T-helper 9 cell (primary cell): Measurements from ENCODE around the gene LANCL1.
"Not testable (repeated sequence)": the region's sequence is repeated elsewhere in the genome, so short reads cannot be mapped to it uniquely, and the experiment has no call there.

Experiments
- DNase-seq: peaks from one replicate; pipeline ENCODE4 v3.0.0-alpha.2; 2020

The LANCL1 gene

DNA sequence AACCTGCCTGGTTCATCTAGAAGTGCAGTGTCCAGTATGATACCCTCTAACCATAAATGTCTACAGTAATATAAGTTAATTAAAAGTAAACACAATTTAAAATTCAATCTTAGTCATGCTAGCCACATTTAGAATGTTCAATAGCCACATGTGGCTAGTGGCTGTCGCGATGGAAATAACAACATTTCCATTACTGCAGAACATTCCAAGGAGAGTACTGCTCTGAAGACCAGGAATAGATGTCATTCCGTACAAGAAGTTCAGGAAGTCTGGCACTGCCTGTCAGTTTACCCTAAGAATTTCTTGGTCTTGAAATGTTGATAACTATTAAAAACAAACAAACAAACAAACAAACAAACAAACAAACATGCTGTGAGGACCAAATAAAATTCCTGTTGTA lies 17.2 kb downstream of the LANCL1 start:
- DNase-seq, result no peak

DNA sequence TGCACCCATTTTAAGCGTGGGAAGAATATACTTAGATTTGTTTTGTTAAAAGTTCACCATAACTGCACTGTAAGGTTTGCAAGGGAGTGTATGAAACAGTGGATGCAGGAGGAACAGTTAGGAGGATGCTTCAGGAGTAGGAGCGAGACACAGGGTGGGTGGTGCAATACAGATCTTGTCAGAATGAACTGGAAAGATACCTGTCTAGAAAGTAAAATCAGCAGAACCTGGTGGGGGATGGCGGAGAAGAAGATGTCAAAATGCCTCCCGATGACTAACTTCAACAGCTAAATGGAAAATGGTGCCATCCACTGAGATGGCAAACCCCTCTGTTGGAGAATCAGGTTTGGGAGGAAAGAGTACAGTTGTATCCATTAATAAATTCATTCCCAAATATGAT lies 18.2 kb downstream of the LANCL1 start:
- DNase-seq, result no peak

DNA sequence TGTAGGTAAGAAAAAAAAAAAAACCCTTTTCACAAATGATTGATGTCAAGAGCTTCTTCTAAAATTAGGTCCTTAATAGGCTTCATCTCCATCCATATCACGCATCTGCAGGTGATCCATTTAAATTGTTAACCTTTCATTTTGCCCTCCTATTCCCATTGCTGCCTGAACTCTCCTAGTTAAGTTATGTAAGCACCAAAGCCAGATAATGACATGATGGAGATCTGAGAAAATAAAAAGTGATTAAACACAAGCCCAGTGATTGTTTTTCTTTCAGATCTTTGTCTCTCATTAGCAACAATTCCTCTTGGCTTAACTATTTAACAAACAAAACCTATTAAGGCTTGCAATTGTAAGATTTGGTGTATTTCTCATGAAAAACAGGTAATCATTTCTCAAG lies 20.0 kb downstream of the LANCL1 start:
- no peak for DNase-seq

DNA sequence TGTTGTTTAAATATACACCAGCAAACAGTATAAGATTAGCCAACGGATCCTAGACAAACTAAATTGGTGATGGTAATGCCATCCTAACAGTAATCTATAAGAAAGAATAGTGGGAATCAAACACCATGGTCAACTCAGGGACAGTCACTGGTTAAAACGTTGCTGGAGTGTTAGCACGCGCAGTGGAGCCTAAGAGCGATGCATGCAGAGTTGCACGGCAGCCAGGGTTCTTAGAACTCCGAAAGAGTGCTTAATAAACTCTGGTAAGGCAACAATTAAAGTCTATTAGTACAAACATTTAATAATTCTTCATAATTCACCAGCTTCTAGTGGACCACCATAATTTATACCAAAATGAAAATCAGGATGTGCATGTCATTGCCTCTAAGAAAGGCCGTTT lies 22.2 kb downstream of the LANCL1 start:
- DNase-seq, result no peak

DNA sequence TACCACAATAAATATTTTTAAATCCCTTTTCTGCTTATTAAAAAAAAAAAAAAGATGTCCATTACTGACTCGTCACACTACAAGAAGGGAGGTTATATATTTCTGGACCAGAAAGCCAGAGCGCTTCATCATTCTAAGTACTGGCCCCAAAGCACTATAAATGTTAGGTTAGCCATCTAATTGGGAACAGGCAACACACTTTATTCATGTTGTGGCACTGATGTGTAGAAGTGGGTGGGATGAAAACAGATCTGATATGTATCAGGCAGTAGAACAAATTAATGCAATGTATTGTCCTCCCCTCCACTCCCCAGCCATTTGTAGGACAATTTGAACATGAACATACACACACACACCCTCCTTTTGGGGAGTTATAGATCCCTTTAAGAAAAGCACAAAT lies 24.4 kb downstream of the LANCL1 start:
- no peak for DNase-seq

DNA sequence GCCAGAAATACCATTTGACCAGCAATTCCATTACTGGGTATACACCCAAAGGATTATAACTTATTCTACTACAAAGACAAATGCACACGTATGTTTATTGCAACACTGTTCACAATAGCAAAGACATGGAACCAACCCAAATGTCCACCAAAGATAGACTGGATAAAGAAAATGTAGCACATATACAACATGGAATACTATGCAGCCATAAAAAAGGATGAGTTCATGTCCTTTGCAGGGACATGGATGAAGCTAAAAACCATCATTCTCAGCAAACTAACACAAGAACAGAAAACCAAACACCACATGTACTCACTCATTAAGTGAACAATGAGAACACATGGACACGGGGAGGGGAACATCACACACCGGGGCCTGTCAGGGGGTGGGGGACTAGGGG lies 25.6 kb downstream of the LANCL1 start:
- not testable (repeated sequence) for DNase-seq

DNA sequence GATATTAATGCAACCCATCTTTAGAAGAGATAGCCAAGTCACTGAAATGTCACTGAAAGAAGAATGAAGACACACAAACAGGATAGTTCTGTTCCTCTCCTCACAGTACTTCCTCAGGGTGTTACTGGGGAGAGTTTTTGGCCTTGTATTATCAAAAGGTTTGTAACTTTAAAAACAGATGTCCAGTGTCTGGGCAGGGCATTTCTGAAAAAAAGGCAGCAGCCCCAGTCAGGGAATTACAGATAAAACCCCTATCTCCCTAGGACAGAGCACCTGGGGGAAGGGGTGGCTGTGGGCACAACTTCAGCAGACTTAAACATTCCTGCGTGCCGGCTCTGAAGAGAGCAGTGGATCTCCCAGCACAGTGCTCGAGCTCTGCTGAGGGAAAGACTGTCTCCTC lies 30.8 kb downstream of the LANCL1 start:
- no peak for DNase-seq

DNA sequence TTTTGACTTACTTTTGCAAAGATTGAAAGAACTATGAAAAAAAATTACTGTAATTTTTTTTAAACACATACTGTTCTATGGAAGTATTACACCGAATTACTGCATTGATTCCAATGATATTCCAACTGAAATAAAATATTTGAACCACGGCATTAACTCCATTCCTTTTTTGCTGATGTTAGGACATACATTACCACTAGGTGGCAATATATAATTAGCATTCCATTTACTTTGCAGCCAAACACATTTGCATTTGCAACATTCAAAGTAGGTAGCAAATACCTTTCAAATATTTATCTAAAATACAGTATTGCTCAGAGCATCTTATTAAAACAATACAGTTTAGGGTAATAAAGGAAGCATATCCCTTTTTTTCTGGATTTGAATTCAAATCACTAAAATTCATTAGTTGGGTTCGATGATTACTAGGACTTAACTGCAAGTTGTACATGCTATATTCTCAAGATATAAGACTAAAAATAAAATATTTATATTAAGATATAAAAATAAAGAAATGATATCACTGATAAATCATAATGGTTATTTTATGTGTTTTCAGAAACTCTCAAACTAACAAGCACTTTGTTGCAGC lies 31.3 kb downstream of the LANCL1 start:
- no peak for DNase-seq

DNA sequence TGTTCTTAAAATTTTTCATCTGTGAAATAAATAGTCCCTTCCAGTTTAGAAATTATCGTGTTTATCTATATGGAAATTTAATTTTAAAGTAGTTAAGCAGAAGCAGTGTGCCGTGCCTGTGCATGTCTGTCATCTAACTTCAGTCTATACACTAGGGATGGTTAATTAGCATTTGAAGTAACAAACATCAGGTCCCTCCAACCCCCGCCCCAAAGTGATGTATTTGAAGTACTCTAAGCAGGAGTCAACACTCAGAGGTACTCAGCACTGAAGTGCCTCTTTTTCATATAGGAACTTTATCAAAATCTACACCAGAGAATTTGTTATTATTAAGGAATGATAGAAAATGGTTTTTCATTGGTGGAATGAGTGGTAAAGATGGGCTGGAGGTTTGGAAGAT lies 33.0 kb downstream of the LANCL1 start:
- no peak for DNase-seq

DNA sequence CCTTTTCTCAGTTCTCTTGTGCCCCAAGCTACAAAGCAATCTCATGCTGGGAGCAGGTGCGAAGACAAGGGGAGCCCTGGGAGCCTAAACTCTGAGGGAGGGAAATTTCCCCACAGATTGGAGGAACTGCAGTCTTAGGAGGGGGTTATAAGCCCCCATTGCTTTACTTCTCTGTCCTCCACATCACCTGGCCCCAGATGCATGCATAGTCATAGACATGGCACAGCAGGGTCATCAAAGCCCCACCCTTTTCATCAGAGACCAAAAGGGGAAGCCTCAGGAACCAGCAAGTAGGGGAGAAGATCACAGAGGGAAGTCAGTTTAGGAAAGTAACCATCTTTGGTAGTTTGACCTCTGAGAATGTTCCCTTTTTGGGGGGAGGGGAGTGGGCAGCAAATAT lies 33.7 kb downstream of the LANCL1 start:
- DNase-seq, result no peak

DNA sequence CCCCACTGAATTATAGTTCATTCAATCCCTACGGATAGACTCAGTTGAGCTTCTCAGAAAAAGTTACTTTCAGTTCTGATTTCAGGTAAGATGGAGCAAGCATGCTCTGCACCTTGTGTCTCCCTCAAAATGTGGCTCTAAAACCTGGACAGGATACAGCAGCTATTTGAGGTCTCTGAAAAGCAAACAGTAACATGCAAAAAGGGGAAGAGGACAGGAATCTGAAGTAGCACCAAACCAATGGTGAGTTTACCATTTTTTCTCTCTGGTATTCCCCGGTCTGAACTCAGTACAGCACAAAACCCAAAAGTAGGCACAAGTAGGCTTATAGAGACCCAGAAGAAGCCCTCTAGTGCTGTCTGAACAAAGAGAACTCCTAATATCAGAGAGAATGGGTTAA lies 34.1 kb downstream of the LANCL1 start:
- DNase-seq, result no peak

DNA sequence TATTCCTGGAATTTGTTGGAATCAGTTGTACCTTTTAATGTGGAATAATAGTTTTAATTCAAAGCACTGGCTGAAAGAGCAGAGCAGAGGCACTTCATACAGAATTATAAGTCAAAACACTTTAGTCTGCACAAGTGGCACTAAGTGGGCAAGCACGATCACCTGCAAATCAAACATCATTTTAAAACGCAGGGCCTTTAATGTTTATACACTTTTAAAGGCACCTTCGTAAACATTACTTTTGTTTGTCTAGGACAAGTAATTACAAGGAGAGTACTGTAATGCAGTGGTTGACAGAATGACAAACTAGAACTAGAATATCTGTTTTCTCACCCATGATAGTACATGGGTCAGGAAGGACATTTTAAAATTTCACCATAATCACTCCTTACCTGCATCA lies 36.4 kb downstream of the LANCL1 start:
- no peak for DNase-seq

DNA sequence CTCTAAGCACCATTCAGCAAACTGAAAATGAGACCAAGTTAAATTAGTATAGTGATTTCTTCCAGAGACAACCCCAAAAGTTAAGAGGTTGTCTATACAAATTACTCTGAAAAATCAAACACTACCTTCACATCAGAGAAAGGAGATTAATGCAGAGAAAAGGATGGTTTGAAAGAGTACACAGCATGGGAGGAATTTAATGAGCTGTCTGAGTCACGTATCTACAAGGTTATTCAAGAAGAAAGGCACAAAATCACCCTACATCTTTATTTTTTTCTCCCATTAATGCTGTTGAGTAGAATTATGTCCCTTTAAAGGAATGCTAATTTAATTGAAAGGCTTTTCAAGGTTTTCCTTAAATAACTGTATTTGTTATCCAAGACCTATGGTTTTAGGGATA lies 41.1 kb downstream of the LANCL1 start:
- DNase-seq, result no peak

DNA sequence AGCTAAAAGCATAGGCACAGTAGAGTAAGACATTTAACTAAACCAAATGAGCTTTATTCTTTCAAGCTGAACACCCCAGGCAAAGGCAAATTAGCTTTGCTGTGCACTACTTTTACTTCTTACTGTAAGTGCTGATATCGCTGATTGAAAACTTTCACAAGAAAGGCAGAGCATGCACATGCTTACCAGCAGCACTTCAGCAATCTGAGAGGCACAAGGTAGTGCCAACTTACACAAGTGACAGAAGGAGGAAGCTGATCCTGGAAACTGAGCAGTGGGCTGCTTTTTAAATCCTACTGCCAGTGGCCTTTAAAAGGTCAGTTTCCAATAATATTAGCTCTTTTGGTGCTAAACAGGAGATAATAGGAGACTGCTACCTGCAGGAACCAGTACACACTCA lies 43.9 kb downstream of the LANCL1 start:
- no peak for DNase-seq

DNA sequence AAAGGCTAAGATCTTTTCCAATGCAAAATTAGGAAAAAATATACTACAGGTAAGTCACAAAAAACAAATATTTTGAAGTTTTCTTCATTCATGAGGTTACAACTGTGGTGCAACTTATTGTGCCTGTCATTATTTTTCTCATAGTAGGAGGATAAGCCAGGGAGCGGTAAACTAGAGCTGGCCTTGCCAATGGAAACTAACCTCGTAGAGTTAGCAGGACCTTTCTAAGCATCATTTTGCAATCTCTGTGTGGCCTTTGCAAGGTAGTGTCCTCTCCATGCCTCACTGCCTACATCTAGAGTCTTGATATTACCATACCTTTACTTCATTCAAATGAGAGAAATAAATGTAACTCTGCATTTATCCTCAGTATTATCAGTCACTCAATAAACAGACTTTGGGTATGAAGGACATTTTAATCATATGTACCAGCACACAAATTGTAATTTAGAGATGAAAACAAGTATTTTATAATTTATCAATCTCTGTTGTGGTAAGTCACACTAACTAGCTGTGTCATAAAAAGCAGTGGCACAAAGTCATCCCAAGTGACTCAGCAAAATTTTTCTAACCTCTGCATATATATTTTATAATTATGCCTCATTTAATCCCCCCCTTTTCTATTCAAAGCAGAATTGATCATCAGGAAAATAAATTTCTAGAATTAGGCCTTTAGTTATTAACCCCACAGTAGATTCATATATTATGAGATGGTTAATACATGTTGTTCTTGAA lies 47.0 kb downstream of the LANCL1 start:
- DNase-seq, result no peak

DNA sequence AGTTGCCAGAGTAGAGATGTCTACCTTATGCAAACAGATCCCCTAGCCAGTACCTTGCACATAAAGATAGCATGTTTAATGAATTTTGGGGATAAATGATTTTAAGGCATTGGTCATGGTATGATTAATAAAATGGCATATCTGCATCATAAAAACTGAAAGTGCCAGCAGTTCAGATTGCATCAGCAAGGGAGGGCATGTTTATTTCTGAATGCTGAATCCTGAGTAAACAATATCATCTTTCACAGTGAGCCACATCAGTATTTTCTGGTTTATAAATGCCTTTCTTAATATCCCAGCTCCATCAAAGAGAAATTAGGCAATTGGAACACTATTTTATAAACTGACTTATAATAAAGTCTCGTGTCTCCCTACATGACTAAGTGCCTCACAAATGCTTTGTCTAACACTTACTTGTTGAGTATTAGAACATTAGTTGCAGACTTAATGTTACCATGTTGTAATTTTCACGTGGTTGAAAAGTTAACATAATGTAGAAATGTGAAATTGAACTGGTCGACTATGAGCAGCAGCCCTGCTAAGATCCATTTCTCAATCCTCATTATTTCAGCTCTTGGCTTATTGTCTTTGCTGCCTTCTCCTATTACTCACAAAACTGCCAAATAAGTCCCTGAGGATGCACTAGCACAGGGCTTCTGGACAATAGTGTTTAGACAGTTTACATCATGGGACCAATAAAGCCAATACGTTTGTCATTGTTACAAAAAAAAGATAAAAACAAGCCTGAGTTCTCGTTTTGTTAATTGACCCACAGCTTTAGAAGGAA lies 48.0 kb downstream of the LANCL1 start:
- DNase-seq, result no peak

DNA sequence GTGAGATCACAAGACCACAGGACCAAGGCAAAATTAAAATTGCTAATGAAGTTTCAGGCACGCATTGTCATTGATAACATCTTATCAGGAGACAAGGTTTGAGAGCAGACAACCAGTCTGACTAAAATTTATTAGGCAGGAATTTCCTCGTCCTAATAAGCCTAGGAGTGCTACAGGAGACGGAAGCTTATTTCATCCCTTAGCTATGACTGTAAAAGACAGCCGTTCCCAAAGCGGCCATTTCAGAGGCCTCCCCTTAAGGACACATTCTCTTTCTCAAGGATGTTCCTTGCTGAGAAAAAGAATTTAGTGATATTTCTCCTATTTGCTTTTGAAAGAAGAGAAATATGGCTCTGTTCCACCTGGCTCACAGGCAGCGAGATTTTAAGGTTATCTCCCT lies 49.2 kb downstream of the LANCL1 start:
- DNase-seq, result not testable (repeated sequence)

DNA sequence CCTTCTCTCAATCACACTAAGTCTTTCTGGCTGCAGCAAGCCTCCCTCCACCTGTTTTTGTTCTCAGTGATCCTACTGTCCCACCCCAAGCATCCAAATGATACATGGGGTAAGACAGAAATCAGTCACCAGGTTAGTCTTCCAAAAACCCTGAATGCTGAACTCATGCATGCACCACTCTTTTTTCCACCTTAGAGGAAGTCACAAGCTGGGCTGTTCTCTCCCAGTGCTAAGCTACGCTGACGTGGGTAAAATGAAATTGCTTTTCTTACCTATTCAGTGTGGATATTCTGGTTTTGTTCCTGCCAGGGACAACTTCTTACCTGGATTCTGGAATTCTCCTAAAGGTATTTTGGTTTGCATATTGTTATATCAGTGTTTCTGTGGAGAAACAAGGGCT lies 54.2 kb downstream of the LANCL1 start:
- DNase-seq, result no peak

DNA sequence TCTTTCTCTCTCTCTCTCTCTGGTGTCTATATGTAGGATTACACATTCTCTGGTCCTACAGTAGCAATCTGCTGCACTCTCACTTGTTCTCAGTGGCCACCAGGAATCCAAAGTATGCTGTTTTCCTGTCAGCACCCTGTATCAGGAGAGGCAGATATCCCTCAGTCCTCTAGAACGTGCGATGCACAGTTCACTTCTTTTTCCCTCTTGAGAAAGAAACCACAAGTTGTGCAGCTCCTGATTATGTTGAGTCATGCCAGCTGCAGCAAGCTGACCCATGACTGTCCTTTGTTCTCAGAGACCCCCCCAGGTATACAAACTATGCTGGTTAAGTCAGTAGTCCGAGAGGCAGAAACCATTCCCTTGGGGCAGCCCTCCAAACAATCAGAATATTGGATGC lies 54.6 kb downstream of the LANCL1 start:
- no peak for DNase-seq

DNA sequence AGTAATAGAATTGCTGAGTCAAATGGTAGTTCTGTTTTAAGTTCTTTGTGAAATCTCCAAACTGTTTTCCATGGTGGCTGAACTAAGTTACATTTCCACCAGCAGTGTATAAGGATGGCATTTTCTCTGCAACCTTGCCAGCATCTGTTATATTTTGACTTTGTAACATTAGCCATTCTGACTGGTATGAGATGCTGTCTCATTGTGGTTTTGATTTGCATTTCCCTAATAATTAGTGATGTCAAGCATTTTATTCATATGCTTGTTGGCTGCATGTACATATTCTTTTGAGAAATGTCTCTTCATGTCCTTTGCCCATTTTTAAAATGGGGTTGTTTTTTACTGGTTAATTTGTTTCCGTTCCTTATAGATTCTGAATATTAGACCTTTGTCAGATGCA lies 63.9 kb downstream of the LANCL1 start:
- DNase-seq, result no peak

DNA sequence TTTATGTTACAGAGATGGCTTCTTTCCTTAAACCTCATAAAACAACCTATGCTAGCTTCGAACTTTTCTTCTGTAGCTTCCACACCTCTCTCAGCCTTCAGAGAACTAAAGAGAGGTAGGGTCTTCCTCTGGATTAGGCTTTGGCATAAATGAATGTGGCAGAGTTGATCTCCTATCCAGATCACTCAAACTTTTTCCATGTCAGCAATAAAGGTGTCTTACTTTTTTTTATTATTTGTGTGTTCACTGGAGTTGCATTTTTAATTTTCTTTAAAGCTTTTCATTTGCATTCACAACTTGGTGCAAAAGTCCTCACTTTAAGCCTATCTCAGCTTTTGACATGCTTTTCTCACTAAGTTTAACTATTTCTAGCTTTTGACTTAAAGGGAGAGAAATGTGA lies 66.0 kb downstream of the LANCL1 start:
- DNase-seq, result no peak

DNA sequence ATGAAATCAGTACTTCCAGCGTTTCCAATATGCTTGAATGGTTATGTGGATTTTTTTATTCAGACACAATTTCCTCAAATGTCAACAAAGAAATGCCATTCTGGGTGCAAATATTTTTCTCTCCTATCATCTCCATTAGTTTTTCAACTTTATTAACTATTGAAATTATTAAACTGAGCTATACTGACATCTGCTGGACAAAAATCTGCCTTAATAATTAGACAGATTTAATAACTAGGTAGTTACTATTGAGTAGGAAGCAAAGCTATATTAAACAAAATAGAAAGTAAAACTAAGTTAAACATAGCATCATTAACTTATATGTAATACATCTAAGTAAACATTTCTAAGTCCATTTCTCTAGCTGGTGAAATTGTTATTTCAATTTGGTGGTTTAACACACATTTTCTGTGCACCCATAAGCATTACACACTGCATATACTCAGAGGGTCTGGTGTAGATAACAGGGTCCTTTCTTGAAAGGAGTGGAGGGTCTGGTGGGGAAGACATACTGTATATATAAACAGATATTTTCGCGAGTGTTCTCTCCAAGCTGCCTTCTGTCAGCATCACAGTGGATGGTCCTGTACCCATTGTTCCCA lies 77.0 kb downstream of the LANCL1 start:
- DNase-seq, result no peak

DNA sequence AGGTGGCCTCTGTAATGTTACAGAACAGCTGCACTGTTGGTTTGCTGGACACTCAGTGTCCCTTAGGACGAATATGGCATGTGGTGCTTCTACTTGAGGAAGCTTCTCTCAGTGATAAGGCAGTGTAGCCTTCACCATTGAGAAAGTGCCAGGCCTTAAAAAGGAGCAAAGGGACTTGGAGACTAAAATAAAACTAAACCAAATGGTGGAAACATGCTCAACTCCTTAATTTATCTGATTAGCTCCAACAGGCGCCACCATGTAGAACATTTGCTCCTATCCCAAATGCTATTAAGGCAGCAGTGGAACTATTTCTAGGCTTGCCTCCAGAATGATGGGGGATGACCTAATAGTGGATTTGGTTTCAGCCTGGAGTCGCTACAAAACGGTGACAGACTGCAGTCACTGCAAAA lies 84.1 kb downstream of the LANCL1 start:
- no peak for DNase-seq

DNA sequence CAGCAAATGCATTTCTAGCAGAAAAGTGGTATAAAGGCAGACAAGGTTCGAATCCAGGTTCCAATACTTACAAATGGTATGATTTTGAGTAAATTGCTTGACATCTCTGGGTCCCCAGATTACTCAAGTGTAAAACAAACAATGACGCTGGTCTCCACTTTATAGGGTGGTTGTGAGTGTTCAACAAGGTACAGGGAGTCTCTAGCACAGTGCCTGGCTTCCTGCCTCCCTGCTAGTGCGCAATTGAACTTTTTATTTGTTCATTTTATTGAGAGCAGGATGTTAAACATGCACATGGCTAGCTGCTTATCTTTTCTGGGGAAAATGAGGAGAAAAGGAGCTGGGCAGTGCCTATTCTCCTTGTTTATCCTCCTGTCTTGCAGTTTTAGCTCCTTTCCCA lies 86.7 kb downstream of the LANCL1 start:
- no peak for DNase-seq
